Body of pancreas (tissue), 4 donors: ENCODE data around the gene TIMM13. TPM values are rescaled to one million over a fixed set of nuclear protein-coding genes. Genes with fewer than 3 reads are reported as not detected.

ENCODE experiments used
- ATAC-seq: fragments of 150-250 bp; one replicate; pipeline ENCODE4 v1.9.1; 2016
- DNase-seq, 4 donors: peaks; one replicate each; pipeline ENCODE4 v3.0.0-alpha.2; 2019
- H3K27ac ChIP-seq, 4 donors: fragments of 200-600 bp; sonication (generic); 1 replicate in 3 of 4; 2 replicates in 1 of 4; pipeline versions ENCODE4 v1.5.1 to v1.6.1; 2016 to 2019; ENCODE audit warnings: mild to moderate bottlenecking in 1 of 4, mixed read lengths in 1 of 4, moderate library complexity in 1 of 4
- H3K27me3 ChIP-seq, 2 donors: fragments of 200-600 bp; sonication (generic); one replicate each; pipeline ENCODE4 v1.6.0; 2016; ENCODE audit warnings: mild to moderate bottlenecking in 1 of 2
- H3K36me3 ChIP-seq, 2 donors: fragments of 200-600 bp; sonication (generic); replicated peaks in 1 of 2; 2 replicates each; pipeline ENCODE4 v1.5.1; 2016; ENCODE audit warnings: low read depth in 2 of 2; ENCODE audit not compliant: insufficient read depth in 1 of 2
- H3K4me1 ChIP-seq: fragments of 200-600 bp; sonication (generic); one replicate; pipeline ENCODE4 v1.6.0; 2016
- H3K4me3 ChIP-seq, 2 donors: fragments of 200-600 bp; sonication (generic); 1 replicate in 1 of 2; 2 replicates in 1 of 2; pipeline ENCODE4 v1.5.1; 2016 to 2019
- H3K9me3 ChIP-seq, 3 donors: fragments of 200-600 bp; sonication (generic); 1 replicate in 2 of 3; 2 replicates in 1 of 3; pipeline ENCODE4 v1.5.1; 2016
- POLR2A ChIP-seq, 3 donors: fragments of 450-650 bp; IDR thresholded peaks; one replicate each; pipeline ENCODE4 v1.6.1; 2016; ENCODE audit warnings: antibody characterized with exemption in 3 of 3, mild to moderate bottlenecking in 2 of 3
- WGBS, 2 donors: methylation state at CpG; one replicate each; pipeline ENCODE4 v1.1.5; 2017; 5-methylcytosine and 5-hydroxymethylcytosine counted together
- intact Hi-C: fragments of 100-400 bp; cut with DNase I; formaldehyde crosslinking; loops from one replicate; pipeline ENCODE4 v1.15.1; 2023
- total RNA-seq, 2 donors: library from RNA; depleted of rRNA; stranded (reverse); fragments of >200 nt; gene quantifications; one replicate each; pipeline ENCODE4 v1.1.0, GENCODE V29; 2016
- TF ChIP-seq, protein P1 (sequence below), 7 experiments: fragments of 450-650 bp in 4 of 7; fragments of 200-600 bp in 3 of 7; sonication (generic) in 3 of 7; IDR thresholded peaks; one replicate each; pipeline ENCODE4 v1.5.1; 2016 to 2019; ENCODE audit warnings: antibody characterized with exemption in 7 of 7

TIMM13 gene
- total RNA-seq, 2 donors from 2014 or later: 16.3 to 36.6 TPM

GRCh38 chr19:2431318-2432055 is 4.1 kb upstream of the TIMM13 start:
- no peak overlapping the region for H3K27ac ChIP-seq
- H3K4me1 ChIP-seq: peaks cover 16% of the 10 kb centered on the region
- no peaks in the 10 kb centered on the region for H3K36me3 ChIP-seq
- WGBS, 2 donors: 93 to 95% methylated on average over 22 to 27 of the region's 37 CpGs
- ATAC-seq: no peak
- H3K27me3 ChIP-seq: no peaks in the 10 kb centered on the region
- no peak overlapping the region for H3K4me3 ChIP-seq
- intact Hi-C loops: no loop called here
- no peaks in the 10 kb centered on the region for H3K9me3 ChIP-seq
- TF ChIP-seq, protein P1, sequence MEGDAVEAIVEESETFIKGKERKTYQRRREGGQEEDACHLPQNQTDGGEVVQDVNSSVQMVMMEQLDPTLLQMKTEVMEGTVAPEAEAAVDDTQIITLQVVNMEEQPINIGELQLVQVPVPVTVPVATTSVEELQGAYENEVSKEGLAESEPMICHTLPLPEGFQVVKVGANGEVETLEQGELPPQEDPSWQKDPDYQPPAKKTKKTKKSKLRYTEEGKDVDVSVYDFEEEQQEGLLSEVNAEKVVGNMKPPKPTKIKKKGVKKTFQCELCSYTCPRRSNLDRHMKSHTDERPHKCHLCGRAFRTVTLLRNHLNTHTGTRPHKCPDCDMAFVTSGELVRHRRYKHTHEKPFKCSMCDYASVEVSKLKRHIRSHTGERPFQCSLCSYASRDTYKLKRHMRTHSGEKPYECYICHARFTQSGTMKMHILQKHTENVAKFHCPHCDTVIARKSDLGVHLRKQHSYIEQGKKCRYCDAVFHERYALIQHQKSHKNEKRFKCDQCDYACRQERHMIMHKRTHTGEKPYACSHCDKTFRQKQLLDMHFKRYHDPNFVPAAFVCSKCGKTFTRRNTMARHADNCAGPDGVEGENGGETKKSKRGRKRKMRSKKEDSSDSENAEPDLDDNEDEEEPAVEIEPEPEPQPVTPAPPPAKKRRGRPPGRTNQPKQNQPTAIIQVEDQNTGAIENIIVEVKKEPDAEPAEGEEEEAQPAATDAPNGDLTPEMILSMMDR (IDR thresholded peaks at IDR 0.05): no peak
- TF ChIP-seq POLR2A (IDR thresholded peaks at IDR 0.05): no peak
- no peak for DNase-seq

DNA sequence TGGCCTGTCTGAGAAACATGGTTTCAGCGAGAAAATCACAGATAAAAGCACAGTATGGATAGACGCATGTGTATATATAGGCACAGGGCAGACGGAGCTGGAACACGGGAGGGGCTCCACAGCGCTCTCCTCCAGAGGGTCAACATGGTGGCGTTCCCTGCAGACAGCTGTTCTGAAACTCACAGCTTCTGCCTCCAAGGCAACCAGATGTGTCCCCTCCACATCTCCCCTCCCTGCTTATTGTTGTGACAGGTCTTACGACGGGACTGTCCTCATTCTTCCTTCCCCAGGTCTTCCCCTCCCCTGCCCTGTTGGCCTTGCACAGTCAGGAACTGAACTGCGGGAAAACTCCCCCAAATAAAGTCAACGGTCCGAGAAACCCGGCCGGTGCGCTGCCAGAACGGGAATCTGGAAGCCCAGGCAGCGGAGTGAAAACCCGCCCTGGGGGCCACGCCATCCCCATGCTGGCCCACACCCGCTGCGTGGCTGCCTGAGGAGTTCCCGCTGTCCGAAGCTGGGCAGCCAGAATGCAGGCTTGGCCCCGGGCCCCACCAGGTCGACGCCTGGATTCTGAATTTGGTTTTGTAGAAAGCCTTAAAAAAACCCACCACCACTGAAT is 2.6 kb upstream of the TIMM13 start:
- no peak overlapping the region for H3K27ac ChIP-seq
- ATAC-seq (no peak), DNase-seq (no peak)
- 85 to 87% methylated on average over 25 of the region's 25 CpGs for WGBS, 2 donors
- no peak overlapping the region for H3K4me3 ChIP-seq
- H3K27me3 ChIP-seq: no peaks in the 10 kb centered on the region
- peaks cover 31% of the 10 kb centered on the region for H3K4me1 ChIP-seq
- no peaks in the 10 kb centered on the region for H3K9me3 ChIP-seq
- no peak for TF ChIP-seq POLR2A (IDR thresholded peaks at IDR 0.05)
- TF ChIP-seq, protein P1 (IDR thresholded peaks at IDR 0.05): no peak
- no peaks in the 10 kb centered on the region for H3K36me3 ChIP-seq
- intact Hi-C loops: no loop called here

DNA sequence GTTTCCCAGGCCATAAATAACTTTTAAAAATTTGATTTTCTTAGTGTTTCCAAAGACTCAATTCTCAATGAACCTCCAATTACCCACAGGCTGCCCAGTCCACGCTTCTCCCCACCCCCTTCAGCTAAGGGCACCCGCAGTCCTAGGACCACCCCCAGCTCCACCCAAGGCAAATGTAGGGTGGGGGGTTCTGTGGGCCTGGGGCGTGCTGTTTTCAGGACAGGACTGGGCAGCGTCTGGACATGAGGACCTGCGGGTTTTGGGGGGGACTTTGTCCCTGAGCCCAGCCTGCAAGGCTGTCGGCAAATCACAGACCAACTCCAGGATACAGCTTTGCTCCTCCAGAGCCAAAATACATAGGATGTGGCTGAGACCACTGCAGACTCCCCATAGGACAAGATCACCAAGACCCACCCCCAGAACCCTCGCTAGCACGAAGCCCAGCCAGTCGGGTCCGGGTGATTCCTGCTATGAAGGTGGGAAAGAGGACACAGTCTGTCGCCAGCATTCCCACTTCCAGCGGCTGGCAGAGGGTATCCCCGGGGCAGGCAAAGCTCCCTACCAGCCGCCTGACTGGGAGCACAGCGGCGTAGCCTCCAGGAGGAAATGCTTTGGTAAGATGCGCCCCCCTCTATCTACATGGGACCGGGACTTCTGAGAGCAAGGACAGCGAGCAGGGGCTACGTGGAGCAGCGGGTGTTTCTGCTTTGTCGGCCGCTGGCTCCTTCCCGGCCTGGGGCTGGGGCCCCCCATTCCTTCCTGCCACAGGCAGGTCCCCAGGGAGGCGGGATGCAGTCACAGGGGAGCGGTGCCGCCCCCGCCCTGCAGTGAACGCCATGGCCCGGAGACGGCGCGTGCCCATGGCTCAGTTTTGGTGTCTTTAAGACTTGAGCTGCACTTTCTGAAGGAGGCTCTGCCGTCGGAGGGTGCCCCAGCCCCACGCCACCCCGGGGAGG is 1.6 kb upstream of the TIMM13 start:
- DNase-seq (no peak), ATAC-seq (no peak)
- no peaks in the 10 kb centered on the region for H3K27me3 ChIP-seq
- 77 to 86% methylated on average over 10 to 35 of the region's 37 CpGs for WGBS, 2 donors
- H3K9me3 ChIP-seq: no peaks in the 10 kb centered on the region
- H3K36me3 ChIP-seq: no peaks in the 10 kb centered on the region
- no peak overlapping the region for H3K4me3 ChIP-seq
- intact Hi-C loops: no loop called here
- H3K27ac ChIP-seq: peak overlapping the region in 1 of 4 donors; percentile 99
- peaks cover 41% of the 10 kb centered on the region for H3K4me1 ChIP-seq
- TF ChIP-seq, protein P1 (IDR thresholded peaks at IDR 0.05): no peak

DNA sequence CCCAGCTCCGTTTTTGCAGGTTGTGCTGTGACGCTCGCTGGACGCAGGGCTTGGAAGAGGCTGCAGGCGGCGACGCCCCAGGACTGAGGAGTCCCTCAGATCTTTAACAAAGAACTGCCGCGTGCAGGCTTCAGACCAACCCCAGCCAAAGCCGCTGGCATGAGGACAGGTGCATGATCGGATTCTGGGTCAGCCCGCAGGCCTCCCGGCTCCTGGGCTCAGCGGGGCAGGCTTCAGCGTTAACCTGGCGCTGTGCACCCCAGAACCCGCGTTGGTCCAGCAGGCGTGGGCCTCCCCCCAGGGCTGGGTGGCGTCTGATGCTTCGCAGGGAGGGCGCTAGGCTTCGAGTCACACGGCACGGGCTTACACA is 920 bp upstream of the TIMM13 start:
- Histone ChIP-seq H3K36me3 (no peaks in the 10 kb centered on the region), H3K4me3 (no peak overlapping the region), H3K27me3 (no peaks in the 10 kb centered on the region), H3K27ac (peak overlapping the region in 3 of 4 donors; percentile 97 to 99 (median 99)), H3K9me3 (no peaks in the 10 kb centered on the region), H3K4me1 (peaks cover 48% of the 10 kb centered on the region)
- TF ChIP-seq POLR2A (IDR thresholded peaks at IDR 0.05): no peak
- TF ChIP-seq, protein P1 (IDR thresholded peaks at IDR 0.05): no peak
- DNase-seq (peak; percentile 28 to 41 (median 36)), ATAC-seq (no peak)
- WGBS, 2 donors: 26 to 33% methylated on average over 7 to 25 of the region's 25 CpGs
- intact Hi-C loops: no loop called here
